Esophagus muscularis mucosa (tissue), 4 donors: ENCODE data around the gene TPCN1. TPM values are rescaled to one million over a fixed set of nuclear protein-coding genes. Genes with fewer than 3 reads are reported as not detected.

Source experiments
- DNase-seq: peaks from one replicate; pipeline ENCODE4 v3.0.0-alpha.2; 2017; ENCODE audit errors: extremely low spot score
- H3K27ac ChIP-seq, 4 donors: fragments of 200-600 bp; sonication (generic); replicated peaks in 1 of 4; 1 replicate in 3 of 4; 2 replicates in 1 of 4; pipeline ENCODE4 v1.5.1; 2016 to 2019; ENCODE audit warnings: mild to moderate bottlenecking in 1 of 4
- H3K27me3 ChIP-seq, 4 donors: fragments of 200-600 bp; sonication (generic); one replicate each; pipeline versions ENCODE4 v1.5.1 to v1.6.0; 2016 to 2019
- H3K36me3 ChIP-seq, 4 donors: fragments of 200-600 bp; sonication (generic); one replicate each; pipeline ENCODE4 v1.5.1; 2016 to 2019
- H3K4me1 ChIP-seq, 4 donors: fragments of 200-600 bp; sonication (generic); one replicate each; pipeline ENCODE4 v1.5.1; 2016 to 2019
- H3K4me3 ChIP-seq, 4 donors: fragments of 200-600 bp; sonication (generic); 1 replicate in 2 of 4; 2 replicates in 2 of 4; pipeline ENCODE4 v1.5.1; 2016 to 2019; ENCODE audit warnings: mild to moderate bottlenecking in 4 of 4, moderate library complexity in 1 of 4
- H3K9me3 ChIP-seq, 4 donors: fragments of 200-600 bp; sonication (generic); 1 replicate in 3 of 4; 2 replicates in 1 of 4; pipeline ENCODE4 v1.5.1; 2016 to 2019
- EP300 ChIP-seq: sonication (generic); formaldehyde crosslinking; IDR thresholded peaks from one replicate; pipeline ENCODE4 v1.6.1; 2017; ENCODE audit warnings: antibody characterized with exemption
- POLR2A ChIP-seq: fragments of 450-650 bp; IDR thresholded peaks from one replicate; pipeline ENCODE4 v1.6.1; 2017; ENCODE audit warnings: antibody characterized with exemption, moderate library complexity, mild to moderate bottlenecking, low read depth
- POLR2AphosphoS5 ChIP-seq, 2 donors: sonication (generic); formaldehyde crosslinking; IDR thresholded peaks; one replicate each; pipeline ENCODE4 v1.6.1; 2017; ENCODE audit warnings: antibody characterized with exemption in 2 of 2
- WGBS: methylation state at CpG from one replicate; pipeline ENCODE4 v1.1.5; 2018; 5-methylcytosine and 5-hydroxymethylcytosine counted together
- intact Hi-C: fragments of 100-400 bp; cut with DNase I; formaldehyde crosslinking; loops from one replicate; pipeline ENCODE4 v1.15.1; 2023
- total RNA-seq, 4 donors: library from RNA; depleted of rRNA; stranded (reverse); fragments of >200 nt; gene quantifications; one replicate each; pipeline versions ENCODE4 v1.1.0 to v1.2.1, GENCODE V29; 2016
- TF ChIP-seq, protein P1 (sequence below), 3 experiments: fragments of 200-600 bp in 2 of 3; fragments of 450-650 bp in 1 of 3; sonication (generic) in 2 of 3; IDR thresholded peaks; one replicate each; pipeline ENCODE4 v1.5.1; 2017 to 2019; ENCODE audit warnings: antibody characterized with exemption in 3 of 3, mild to moderate bottlenecking in 2 of 3, moderate library complexity in 1 of 3

TPCN1 gene
- total RNA-seq, 4 donors from 2014 or later, result 31.1 to 54.0 (median 34.5) TPM

DNA sequence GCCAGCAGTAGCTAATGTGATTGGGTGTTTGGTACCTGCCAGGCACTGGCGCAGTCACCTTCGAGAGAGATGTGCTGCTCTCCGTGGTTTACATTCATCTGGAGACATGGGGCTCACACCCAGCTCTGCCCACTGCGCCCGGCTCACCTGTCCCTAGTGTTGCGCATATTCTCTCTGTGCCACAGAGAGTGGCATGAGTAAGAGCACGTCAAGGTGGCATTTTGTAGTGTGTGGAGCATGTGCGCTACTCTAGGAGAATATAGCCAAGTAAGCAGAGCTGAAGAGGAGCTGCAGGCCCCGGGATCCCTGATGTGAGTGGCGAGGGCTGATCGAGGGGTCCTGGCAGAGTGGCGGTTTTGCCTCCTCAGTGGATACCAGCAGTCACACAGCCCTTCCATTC, 46.9 kb downstream of the TPCN1 start:
- 96% methylated on average over 12 of the region's 12 CpGs for WGBS
- no peak for DNase-seq
- H3K27me3 ChIP-seq, result no peaks in the 10 kb centered on the region
- intact Hi-C loops, result no loop called here
- no peak overlapping the region for H3K4me3 ChIP-seq
- peaks cover 28 to 88% (median 59%) of the 10 kb centered on the region in 4 donors for H3K36me3 ChIP-seq
- TF ChIP-seq POLR2AphosphoS5 (IDR thresholded peaks at IDR 0.05) (no peak), EP300 (no peak), POLR2A (no peak)
- TF ChIP-seq, protein P1, sequence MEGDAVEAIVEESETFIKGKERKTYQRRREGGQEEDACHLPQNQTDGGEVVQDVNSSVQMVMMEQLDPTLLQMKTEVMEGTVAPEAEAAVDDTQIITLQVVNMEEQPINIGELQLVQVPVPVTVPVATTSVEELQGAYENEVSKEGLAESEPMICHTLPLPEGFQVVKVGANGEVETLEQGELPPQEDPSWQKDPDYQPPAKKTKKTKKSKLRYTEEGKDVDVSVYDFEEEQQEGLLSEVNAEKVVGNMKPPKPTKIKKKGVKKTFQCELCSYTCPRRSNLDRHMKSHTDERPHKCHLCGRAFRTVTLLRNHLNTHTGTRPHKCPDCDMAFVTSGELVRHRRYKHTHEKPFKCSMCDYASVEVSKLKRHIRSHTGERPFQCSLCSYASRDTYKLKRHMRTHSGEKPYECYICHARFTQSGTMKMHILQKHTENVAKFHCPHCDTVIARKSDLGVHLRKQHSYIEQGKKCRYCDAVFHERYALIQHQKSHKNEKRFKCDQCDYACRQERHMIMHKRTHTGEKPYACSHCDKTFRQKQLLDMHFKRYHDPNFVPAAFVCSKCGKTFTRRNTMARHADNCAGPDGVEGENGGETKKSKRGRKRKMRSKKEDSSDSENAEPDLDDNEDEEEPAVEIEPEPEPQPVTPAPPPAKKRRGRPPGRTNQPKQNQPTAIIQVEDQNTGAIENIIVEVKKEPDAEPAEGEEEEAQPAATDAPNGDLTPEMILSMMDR (IDR thresholded peaks at IDR 0.05), result no peak
- H3K27ac ChIP-seq, result no peak overlapping the region
- peaks cover 22 to 32% (median 26%) of the 10 kb centered on the region in 4 donors for H3K4me1 ChIP-seq
- H3K9me3 ChIP-seq, result no peaks in the 10 kb centered on the region

DNA sequence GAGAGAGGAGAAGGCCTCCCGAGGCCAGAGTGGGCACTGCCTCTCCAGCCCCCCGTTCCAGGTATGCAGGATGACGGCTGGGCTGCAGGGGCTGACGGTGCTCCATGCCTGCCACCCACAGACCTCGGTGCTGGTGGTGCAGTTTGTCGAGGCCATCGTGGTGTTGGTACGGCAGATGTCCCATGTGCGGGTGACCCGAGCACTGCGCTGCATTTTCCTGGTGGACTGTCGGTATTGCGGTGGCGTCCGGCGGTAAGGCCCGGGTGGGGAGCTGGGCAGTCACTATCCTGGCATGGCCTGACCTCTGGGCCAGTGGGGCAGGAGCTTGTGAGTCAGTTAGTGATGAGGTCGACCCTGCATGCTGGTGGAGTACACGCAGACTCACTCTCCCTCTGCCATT, 47.4 kb downstream of the TPCN1 start:
- TF ChIP-seq EP300 (no peak), POLR2AphosphoS5 (IDR thresholded peaks at IDR 0.05) (no peak), POLR2A (no peak)
- TF ChIP-seq, protein P1 (IDR thresholded peaks at IDR 0.05), result no peak
- no peaks in the 10 kb centered on the region for H3K9me3 ChIP-seq
- H3K4me3 ChIP-seq, result no peak overlapping the region
- no peaks in the 10 kb centered on the region for H3K27me3 ChIP-seq
- peaks cover 27 to 32% (median 28%) of the 10 kb centered on the region in 4 donors for H3K4me1 ChIP-seq
- DNase-seq, result no peak
- WGBS, result 91% methylated on average over 7 of the region's 19 CpGs
- no peak overlapping the region for H3K27ac ChIP-seq
- peaks cover 28 to 93% (median 64%) of the 10 kb centered on the region in 4 donors for H3K36me3 ChIP-seq
- intact Hi-C loops, result no loop called here

- H3K36me3 ChIP-seq, result peaks cover 28 to 93% (median 67%) of the 10 kb centered on the region in 4 donors
- H3K27ac ChIP-seq, result no peak overlapping the region
- no peak for DNase-seq
- H3K27me3 ChIP-seq, result no peaks in the 10 kb centered on the region
- TF ChIP-seq POLR2AphosphoS5 (IDR thresholded peaks at IDR 0.05), result no peak
- no peak for TF ChIP-seq EP300
- TF ChIP-seq, protein P1 (IDR thresholded peaks at IDR 0.05), result no peak
- TF ChIP-seq POLR2A, result no peak
- H3K9me3 ChIP-seq, result no peaks in the 10 kb centered on the region
- peaks cover 27 to 32% (median 28%) of the 10 kb centered on the region in 4 donors for H3K4me1 ChIP-seq
- H3K4me3 ChIP-seq, result no peak overlapping the region
- whole genome bisulfite sequencing, result 96% methylated on average over 12 of the region's 12 CpGs
- intact Hi-C loops, result no loop called here
These were observed 48.1 kb downstream of the TPCN1 start for GRCh38 chr12:113269257-113269943.

DNA sequence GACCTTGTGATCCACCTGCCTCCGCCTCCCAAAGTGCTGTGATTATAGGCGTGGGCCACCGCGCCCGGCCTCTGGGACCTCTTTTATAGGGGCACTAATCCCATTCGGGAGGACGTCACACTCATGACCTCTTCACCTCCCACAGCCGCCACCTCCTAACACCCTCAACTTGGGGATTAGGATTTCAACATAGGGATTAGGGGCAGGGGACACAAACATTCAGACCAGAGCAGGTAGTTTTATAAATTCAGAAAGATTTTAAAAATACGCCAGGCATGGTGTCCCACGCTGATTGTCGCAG, 49.4 kb downstream of the TPCN1 start:
- no peaks in the 10 kb centered on the region for H3K27me3 ChIP-seq
- no peak overlapping the region for H3K4me3 ChIP-seq
- H3K27ac ChIP-seq, result peak overlapping the region in 1 of 4 donors; percentile 76
- peaks cover 28 to 95% (median 71%) of the 10 kb centered on the region in 4 donors for H3K36me3 ChIP-seq
- no peak for DNase-seq
- peaks cover 27 to 32% (median 28%) of the 10 kb centered on the region in 4 donors for H3K4me1 ChIP-seq
- H3K9me3 ChIP-seq, result no peaks in the 10 kb centered on the region
- WGBS, result 96% methylated on average over 11 of the region's 11 CpGs
- TF ChIP-seq POLR2AphosphoS5 (IDR thresholded peaks at IDR 0.05) (no peak), POLR2A (no peak)
- TF ChIP-seq, protein P1 (IDR thresholded peaks at IDR 0.05), result no peak
- intact Hi-C loops, result no loop called here

- Histone ChIP-seq H3K36me3 (peaks cover 22 to 93% (median 68%) of the 10 kb centered on the region in 4 donors), H3K27me3 (no peaks in the 10 kb centered on the region), H3K9me3 (no peaks in the 10 kb centered on the region), H3K4me1 (peaks cover 27 to 32% (median 28%) of the 10 kb centered on the region in 4 donors), H3K27ac (peak overlapping the region; percentile 61 to 76 (median 66)), H3K4me3 (peak overlapping the region in 1 of 4 donors; percentile 15)
- DNase-seq, result no peak
- 85% methylated on average over 10 of the region's 10 CpGs for WGBS
- TF ChIP-seq, protein P1 (IDR thresholded peaks at IDR 0.05), result no peak
- TF ChIP-seq EP300 (no peak), POLR2AphosphoS5 (IDR thresholded peaks at IDR 0.05) (no peak), POLR2A (no peak)
- intact Hi-C loops, result no loop called here
These were observed 50.2 kb downstream of the TPCN1 start for GRCh38 chr12:113271466-113271852.
